Esophagus squamous epithelium (tissue), 4 donors: ENCODE measurements around the gene ZC2HC1C.

Experiments
- POLR2A ChIP-seq, 4 donors: fragments of 450-650 bp; IDR thresholded peaks; one replicate each; pipeline ENCODE4 v1.6.1; 2017; ENCODE audit warnings: antibody characterized with exemption in 4 of 4, mild to moderate bottlenecking in 4 of 4, moderate library complexity in 3 of 4
- TF ChIP-seq, protein P1 (sequence below), 6 experiments: fragments of 450-650 bp in 4 of 6; fragments of 200-600 bp in 2 of 6; sonication (generic) in 2 of 6; IDR thresholded peaks; one replicate each; pipeline ENCODE4 v1.5.1; 2016 to 2019; ENCODE audit warnings: antibody characterized with exemption in 6 of 6, mild to moderate bottlenecking in 4 of 6, moderate library complexity in 4 of 6

DNA sequence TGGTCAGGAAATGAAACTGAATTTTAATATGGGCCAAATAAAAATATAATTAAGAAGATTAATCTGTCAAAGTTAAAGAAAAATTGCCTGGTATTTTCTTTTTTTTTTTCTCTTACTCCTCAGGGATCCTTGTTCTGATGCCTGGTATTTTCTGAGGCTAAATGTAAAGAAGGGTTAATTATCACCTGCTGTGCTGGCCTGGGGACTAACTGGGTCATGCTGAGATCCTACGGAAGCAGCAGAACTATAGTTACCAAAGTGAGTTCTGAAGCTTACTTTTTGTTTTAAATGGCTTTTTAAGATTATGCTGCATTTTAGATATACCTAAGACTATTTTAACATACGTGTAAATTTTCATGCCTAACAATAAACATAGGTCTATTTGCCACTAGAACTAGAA lies 23.3 kb downstream of the ZC2HC1C start:
- TF ChIP-seq, protein P1, sequence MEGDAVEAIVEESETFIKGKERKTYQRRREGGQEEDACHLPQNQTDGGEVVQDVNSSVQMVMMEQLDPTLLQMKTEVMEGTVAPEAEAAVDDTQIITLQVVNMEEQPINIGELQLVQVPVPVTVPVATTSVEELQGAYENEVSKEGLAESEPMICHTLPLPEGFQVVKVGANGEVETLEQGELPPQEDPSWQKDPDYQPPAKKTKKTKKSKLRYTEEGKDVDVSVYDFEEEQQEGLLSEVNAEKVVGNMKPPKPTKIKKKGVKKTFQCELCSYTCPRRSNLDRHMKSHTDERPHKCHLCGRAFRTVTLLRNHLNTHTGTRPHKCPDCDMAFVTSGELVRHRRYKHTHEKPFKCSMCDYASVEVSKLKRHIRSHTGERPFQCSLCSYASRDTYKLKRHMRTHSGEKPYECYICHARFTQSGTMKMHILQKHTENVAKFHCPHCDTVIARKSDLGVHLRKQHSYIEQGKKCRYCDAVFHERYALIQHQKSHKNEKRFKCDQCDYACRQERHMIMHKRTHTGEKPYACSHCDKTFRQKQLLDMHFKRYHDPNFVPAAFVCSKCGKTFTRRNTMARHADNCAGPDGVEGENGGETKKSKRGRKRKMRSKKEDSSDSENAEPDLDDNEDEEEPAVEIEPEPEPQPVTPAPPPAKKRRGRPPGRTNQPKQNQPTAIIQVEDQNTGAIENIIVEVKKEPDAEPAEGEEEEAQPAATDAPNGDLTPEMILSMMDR (IDR thresholded peaks at IDR 0.05) = no peak
- no peak for TF ChIP-seq POLR2A (IDR thresholded peaks at IDR 0.05)
